Effector memory CD4-positive, alpha-beta T cell (primary cell): ENCODE measurements around the gene RER1.

Experiments
- DNase-seq, 3 donors: peaks; one replicate each; pipeline ENCODE4 v3.0.0-alpha.2; 2020
- H3K27ac ChIP-seq: 2 replicates; pipeline ENCODE4 v1.7.0; 2013; ENCODE audit warnings: mild to moderate bottlenecking, low read length, moderate library complexity; ENCODE audit not compliant: insufficient read depth, poor library complexity, severe bottlenecking
- H3K27me3 ChIP-seq: replicated peaks from 2 replicates; pipeline ENCODE4 v1.7.0; 2013; ENCODE audit warnings: mild to moderate bottlenecking, low read length; ENCODE audit not compliant: insufficient read depth, control insufficient read depth, poor library complexity, severe bottlenecking
- H3K36me3 ChIP-seq: 2 replicates; pipeline ENCODE4 v1.7.0; 2013; ENCODE audit warnings: mild to moderate bottlenecking, low read length, moderate library complexity; ENCODE audit not compliant: control insufficient read depth, insufficient read depth
- H3K4me1 ChIP-seq: 2 replicates; pipeline ENCODE4 v1.7.0; 2013; ENCODE audit warnings: low read length, mild to moderate bottlenecking; ENCODE audit not compliant: control insufficient read depth, insufficient read depth, poor library complexity, severe bottlenecking
- H3K4me3 ChIP-seq: 2 replicates; pipeline ENCODE4 v1.7.0; 2013; ENCODE audit warnings: low read length, low read depth, mild to moderate bottlenecking; ENCODE audit not compliant: insufficient read depth, poor library complexity, severe bottlenecking
- H3K9me3 ChIP-seq: 2 replicates; pipeline ENCODE4 v1.7.0; 2013; ENCODE audit warnings: mild to moderate bottlenecking, low read length, moderate library complexity; ENCODE audit not compliant: control insufficient read depth

Gene RER1

DNA sequence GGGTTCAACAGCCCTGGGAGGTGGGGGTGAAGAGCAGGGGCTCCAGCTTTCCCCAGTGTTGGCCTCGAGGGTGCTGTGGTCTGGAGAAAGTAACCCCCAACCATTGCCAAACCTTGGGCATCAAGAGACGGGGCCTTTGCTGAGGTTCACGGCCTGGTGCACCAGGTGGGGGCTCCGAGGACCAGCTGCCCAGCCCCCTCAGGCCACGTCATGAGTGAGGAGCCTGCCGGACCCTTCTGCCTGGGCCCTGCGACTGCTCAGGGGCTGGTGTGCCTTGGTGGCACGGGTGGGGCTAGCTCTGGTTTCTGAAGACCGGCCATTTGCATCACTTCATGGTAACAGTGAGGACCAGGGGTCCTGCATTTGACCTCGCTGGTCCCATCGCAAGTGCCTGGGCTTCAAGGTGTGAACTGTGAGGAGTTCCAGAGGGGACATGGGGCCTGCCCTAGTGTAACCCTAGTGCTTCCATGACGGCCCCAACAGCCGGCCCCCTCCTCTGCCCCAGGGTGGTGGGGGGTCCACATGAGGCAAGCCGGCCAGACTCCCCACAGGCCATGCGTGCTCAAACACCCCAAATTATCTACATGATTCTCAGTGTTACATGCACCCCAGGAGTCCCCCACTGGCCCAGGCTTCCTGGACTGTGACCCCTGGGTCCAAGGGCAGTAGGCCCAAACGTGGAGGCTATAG is 13.7 kb upstream of the RER1 start:
- peaks cover 9% of the 10 kb centered on the region for H3K4me1 ChIP-seq
- no peak for DNase-seq
- no peak overlapping the region for H3K27ac ChIP-seq
- H3K36me3 ChIP-seq, result no peaks in the 10 kb centered on the region
- H3K9me3 ChIP-seq, result no peaks in the 10 kb centered on the region
- H3K27me3 ChIP-seq, result no peaks in the 10 kb centered on the region
- no peak overlapping the region for H3K4me3 ChIP-seq

DNA sequence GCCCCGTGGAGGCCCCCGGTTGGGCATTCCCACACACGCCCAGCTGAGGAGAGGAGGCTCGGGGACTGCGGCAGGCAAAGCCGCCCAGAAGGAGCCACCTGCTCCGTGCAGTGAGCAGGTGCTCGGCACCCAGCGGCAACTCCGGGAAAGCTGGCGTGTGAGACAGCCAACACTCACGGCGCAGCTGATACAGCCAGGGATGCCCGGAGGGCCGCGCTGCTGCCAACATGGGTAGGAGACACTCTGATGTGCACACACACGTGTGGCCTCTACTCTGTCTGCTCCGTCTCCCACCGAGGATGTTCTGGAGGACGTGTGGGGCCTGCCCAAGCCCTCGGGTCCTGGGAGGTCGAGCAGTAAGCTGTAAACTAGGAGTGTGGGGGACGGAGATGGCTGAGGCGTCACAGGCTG is 13.2 kb upstream of the RER1 start:
- Histone ChIP-seq H3K36me3 (no peaks in the 10 kb centered on the region), H3K27ac (no peak overlapping the region), H3K4me1 (peaks cover 9% of the 10 kb centered on the region), H3K4me3 (no peak overlapping the region), H3K27me3 (no peaks in the 10 kb centered on the region), H3K9me3 (no peaks in the 10 kb centered on the region)
- DNase-seq, result no peak

DNA sequence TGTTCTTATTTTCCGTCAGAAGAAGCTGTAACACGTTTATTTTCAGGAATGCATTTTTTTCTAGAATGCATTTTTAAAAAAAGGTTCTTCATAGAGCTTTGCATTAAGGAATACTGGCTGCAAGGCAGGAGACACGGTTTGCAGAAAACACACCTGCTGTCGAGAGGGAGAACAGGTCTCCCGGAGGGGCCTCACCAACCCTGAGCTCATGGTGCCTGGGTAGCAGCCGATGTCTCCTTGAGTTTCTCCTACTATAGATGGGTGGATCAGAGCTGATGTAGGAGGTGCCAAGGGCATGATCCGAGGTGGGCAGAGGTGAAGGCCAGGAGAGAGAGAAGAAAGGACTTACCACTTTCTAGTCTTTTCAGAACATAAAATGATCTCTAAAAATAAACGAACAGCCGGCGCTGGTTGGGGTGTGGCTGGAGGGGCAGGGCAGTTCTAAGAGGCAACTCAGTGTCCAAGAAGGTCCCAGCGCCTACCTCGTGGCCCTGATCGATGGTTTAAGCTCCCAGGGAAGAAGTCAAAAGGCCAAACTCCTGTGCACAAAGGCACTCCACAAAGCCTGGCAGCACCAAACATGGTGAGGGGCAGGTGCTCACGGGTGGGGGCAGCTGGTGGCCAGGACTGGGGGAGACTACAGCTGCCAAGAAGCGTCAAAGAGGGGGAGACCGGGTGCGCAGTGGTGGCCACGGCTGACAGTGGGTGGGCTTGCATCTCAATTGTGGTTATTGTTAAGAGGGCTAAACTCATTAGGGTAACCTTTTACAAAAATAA is 12.5 kb upstream of the RER1 start:
- H3K27me3 ChIP-seq, result no peaks in the 10 kb centered on the region
- H3K4me3 ChIP-seq, result no peak overlapping the region
- H3K4me1 ChIP-seq, result peaks cover 9% of the 10 kb centered on the region
- no peak for DNase-seq
- H3K9me3 ChIP-seq, result no peaks in the 10 kb centered on the region
- H3K36me3 ChIP-seq, result no peaks in the 10 kb centered on the region
- H3K27ac ChIP-seq, result no peak overlapping the region

DNA sequence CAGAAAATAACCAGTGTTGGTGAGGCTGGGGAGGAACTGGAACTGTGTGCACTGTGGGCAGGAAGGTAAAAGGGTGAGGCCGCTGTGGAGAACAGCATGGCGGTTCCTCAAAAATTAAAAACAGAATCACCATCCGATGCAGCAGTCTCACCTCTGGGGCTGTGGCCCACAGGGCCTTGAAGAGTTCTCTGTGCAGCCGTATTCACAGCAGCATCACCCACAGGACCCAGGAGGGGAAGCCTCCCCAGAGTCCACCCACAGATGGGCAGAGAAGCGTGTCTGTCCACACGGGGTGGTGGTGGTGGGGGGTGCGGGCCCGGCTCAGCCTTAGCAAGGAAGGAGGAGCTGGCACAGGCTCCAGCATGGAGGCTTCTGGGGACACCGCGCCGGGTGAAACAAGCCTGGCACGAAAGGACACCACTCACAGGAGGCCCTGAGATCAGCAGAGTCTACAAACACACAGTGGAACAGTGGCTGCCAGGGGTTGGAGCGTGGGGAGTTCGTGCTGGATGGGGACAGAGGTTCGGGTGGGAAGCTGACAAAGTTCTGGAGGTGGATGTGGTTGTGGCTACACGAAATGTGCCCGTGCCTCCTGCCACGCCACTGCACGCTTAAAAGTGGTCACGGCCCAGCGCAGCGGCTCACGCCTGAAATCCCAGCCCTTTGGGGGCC is 11.8 kb upstream of the RER1 start:
- DNase-seq, result no peak
- no peak overlapping the region for H3K4me3 ChIP-seq
- no peaks in the 10 kb centered on the region for H3K27me3 ChIP-seq
- H3K4me1 ChIP-seq, result peaks cover 9% of the 10 kb centered on the region
- no peaks in the 10 kb centered on the region for H3K36me3 ChIP-seq
- no peaks in the 10 kb centered on the region for H3K9me3 ChIP-seq
- no peak overlapping the region for H3K27ac ChIP-seq

DNA sequence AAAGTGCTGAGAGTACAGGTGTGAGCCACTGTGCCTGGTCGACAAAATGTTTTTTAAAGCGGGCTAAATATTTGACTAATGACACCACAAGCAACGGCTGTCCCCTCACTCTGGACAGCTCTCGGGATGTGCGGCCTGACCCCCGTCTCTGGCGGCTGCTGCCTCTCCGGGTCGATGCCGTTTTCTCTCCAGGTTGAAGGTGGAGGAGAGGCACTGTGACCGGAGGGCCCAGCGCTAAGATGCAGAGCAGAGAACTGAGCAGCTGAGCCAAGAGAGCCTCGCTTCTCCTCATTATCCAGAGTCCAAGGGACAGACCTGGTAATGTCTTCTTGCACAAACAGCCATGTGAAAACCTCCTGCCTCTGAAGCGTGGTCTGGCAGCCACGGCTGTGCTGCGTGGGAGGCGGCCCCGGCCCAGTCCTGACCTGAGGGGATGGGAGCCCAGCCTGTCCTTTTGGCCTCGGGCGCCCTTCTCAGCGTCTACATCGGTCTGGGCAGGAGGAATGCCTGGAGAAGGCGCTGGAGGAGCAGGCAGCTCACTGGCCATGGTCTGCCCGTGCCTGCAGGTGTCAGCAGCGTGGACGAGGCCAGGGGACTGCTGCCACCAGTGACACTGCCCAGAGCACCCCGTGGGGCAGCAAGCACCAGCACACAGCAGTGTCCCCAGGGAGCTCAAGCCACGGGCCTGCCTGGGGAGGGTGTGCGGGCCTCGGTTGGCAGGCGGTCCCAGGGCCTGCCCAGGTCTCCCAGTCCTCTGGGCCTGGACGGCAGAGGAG is 10.6 kb upstream of the RER1 start:
- H3K9me3 ChIP-seq, result no peaks in the 10 kb centered on the region
- DNase-seq, result no peak
- no peak overlapping the region for H3K27ac ChIP-seq
- no peak overlapping the region for H3K4me3 ChIP-seq
- peaks cover 9% of the 10 kb centered on the region for H3K4me1 ChIP-seq
- no peaks in the 10 kb centered on the region for H3K27me3 ChIP-seq
- no peaks in the 10 kb centered on the region for H3K36me3 ChIP-seq

DNA sequence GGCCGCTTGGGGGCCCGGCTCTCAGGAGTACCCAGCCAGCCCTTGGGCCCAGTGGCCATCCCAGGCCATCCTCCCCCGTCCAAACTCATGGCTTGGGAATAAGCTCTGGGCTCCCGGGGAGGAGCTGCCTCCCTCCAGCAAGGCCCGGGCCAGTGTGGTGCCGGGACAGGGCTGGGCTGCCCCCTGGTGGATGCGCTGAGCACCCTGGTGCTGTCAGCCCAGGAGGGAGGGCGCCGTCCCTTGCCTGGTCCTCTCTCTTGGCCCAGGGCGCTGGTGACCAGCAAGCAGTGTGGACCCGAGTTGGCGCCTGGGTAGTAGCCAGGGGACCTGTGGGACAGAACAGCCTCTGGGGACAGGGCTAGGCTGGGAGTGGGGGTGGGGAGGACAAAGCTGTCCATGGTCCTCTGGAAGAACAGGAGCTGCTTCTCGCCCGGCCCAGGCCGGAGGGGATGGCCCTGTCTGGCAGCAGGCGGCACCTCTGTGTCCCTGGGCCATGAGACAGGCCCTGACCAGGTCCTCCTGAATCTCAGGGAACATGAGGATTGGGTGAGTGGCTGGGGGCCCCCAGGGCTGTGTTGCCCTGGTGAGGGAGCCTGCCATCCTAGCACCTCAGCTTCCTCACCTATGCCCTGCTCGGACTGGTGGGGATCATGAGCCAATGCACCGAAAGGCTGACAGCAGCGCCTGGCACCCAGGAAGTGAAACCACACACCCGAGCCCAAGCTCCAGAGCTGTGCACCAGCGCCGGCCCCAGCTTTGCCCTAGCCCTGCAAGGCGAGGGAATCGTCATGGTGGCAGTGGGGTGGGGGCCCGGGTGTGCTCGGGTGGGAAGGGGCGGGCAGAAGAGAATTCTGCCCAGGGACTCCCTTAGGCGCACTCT is 9.7 kb upstream of the RER1 start:
- Histone ChIP-seq H3K36me3 (no peaks in the 10 kb centered on the region), H3K9me3 (no peaks in the 10 kb centered on the region), H3K27ac (no peak overlapping the region), H3K4me3 (no peak overlapping the region), H3K27me3 (no peaks in the 10 kb centered on the region), H3K4me1 (peaks cover 9% of the 10 kb centered on the region)
- DNase-seq, result peak; percentile 51 to 66 (median 57)

DNA sequence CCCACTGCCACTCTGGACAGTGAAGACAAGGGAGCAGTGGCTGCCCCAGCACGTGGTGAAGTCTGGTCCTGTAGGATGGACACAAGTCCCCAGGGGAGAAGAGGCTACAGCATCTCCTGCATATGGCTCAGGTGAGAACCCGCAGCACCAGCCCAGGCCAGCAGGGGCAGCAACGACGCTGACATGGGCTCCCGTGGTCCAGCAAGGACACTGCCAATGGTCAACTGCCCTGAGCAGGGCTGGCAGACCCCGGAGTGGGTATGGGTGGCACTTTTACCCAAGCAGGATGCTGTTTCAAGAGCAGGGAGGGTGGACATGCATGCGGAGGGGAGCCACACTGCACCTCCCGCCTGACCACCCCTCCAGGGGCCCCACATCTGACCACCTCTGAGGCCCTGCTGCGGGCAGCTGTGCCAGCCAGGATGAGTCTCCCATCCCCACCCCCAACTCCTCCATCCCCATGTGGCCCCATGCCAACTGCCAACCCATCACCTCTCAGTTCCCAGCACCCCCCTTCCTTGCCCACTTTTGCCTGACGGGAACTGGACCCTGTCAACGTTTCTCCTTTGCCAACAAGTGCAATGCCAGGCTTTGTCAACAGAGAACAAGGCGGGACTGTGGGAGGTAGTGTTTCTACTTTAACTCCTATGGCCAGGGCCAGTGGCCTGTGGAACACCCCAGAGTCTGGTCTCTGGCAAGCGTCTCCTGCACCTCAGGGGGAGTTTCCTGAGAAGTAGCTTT is 8.8 kb upstream of the RER1 start:
- H3K27ac ChIP-seq, result no peak overlapping the region
- no peaks in the 10 kb centered on the region for H3K27me3 ChIP-seq
- H3K9me3 ChIP-seq, result no peaks in the 10 kb centered on the region
- no peak overlapping the region for H3K4me3 ChIP-seq
- no peak for DNase-seq
- no peaks in the 10 kb centered on the region for H3K36me3 ChIP-seq
- H3K4me1 ChIP-seq, result peaks cover 9% of the 10 kb centered on the region

DNA sequence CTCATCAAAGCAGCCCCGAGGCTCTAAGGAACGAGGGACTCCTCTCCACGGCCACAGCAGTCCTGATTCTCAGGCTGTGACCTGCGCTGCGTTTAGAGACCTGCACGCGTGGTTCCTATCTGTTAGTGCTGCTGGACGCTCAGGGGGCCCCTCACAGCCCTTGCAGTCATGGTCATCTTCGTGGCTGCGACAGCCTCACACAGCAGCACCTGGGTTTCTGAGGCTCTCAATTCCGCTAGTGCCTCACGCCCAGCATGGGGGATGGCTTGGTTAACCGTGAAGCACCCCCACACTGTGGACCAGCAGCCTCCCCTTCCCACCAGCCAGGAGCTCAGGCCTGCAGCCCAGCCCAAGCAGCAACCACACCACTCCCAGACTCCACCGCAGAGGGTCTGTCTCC is 8.1 kb upstream of the RER1 start:
- no peak overlapping the region for H3K4me3 ChIP-seq
- H3K27me3 ChIP-seq, result no peaks in the 10 kb centered on the region
- no peak overlapping the region for H3K27ac ChIP-seq
- no peak for DNase-seq
- peaks cover 9% of the 10 kb centered on the region for H3K4me1 ChIP-seq
- no peaks in the 10 kb centered on the region for H3K9me3 ChIP-seq
- H3K36me3 ChIP-seq, result no peaks in the 10 kb centered on the region
